Dedifferentiated amniotic fluid mesenchymal stem cell (primary cell): ENCODE measurements around the gene XXYLT1.

Experiments used
- DNase-seq: peaks from one replicate; pipeline ENCODE4 v3.0.0-alpha.2; 2016; ENCODE audit errors: extremely low spot score

Gene XXYLT1

GRCh38 chr3:195077611-195078540 is 193.1 kb downstream of the XXYLT1 start:
- no peak for DNase-seq

DNA sequence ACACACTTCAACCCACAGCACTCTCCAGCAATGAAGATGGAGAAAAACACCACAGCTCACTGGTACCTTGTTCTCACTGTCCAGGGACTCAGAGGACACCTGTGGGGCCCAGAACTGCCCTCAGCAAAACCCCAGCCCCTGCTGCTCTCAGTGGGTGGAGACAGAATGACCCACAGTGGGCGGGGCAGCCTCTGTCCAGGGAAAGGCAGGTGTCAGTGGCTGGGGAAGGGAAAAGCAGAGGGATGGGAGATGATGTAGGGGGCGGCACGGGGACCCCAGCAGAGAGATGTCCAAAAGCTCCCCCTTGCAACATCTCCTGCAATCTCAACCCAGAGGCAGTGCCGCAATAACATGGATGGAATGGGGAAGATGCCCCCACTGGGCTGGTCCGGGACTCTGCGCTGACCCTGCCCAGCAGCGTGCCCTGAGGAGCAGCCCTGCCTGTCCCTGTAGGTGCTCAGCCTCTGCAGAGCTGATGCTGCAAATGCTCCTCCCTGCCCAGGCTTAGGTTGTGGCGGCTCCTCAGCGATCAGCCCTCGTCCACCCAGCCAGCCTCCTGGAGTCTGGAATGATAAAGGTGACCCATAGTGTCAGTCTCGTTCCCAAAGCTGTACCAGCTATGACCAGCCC is 193.9 kb downstream of the XXYLT1 start:
- DNase-seq = no peak

DNA sequence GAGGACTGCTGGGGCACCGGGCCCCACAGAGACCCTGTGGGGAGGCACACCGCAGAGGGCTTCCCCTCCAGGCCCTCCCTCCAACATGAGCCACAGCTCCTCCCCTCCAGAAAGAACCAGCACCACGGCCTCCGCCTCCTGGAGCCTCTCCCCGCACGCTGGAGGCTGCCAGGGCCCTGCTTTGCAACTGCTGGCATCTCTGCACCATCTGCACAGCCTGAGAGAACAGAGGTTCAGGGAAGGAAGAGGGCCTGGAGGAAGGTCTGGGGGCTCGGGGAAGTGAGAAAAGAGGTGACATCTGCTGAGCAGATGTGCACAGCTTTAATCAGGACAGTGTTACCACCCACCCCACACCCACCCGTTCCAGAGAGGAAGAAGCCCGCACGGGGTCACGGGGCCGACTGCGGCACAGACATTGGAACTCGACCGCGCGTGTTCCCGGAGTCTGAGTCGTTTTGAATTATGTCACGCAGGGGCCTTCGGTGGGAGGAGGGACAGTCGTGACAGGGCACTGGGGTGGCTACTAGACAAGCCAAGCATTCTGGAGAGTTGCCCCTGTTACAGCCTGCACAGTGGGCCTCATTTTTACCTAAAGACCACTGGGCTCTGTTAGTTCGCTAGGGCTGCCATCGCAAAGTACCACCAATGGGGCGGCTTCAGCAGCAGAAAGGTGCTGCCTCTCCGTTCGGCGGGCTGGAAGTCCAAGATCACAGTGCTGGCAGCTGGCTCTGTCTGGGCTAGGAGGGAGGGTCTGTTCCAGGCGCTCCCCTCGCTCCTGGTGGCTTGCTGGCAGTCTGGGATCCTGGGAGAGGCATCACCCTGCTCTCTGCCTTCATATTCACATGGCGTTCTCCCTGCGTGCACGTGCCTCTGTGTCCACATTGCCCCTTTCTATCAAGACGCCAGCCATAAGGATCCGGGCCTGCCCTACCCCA is 194.8 kb downstream of the XXYLT1 start:
- DNase-seq = no peak

DNA sequence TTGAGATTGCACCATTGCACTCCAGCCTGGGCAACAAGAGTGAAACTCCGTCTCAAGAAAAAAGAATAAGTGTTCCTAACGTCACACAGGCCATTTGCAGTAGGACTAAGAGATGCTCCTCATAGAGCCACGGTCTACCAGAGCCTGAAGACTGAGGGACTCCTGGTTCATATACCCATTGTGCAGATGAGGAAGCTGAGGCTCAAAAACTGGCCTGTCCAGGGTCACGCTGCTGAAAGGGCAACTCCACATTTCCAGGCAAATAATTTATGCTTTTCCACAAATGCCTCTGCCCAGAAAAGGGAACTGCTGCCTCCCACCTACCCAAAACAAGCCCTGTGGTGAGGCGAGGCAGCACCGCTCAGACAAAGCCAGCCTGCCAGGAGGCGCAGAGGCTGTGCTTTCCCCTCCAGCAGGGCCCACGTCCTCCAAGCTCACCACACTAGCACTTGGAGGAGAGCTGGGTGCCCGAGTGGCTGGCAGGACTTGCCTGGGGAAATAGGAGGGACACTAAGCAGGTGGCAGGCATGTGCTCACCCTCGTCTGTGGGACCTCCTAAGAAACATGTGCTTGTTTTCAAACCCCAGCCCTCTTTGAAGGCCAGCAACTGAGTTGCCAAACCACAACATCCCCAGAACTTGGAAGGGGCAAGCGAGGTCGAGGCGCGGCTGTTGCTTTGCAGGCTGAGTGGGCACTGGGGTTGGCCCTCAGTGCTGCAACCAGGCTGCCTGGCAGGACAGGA is 195.6 kb downstream of the XXYLT1 start:
- no peak for DNase-seq

DNA sequence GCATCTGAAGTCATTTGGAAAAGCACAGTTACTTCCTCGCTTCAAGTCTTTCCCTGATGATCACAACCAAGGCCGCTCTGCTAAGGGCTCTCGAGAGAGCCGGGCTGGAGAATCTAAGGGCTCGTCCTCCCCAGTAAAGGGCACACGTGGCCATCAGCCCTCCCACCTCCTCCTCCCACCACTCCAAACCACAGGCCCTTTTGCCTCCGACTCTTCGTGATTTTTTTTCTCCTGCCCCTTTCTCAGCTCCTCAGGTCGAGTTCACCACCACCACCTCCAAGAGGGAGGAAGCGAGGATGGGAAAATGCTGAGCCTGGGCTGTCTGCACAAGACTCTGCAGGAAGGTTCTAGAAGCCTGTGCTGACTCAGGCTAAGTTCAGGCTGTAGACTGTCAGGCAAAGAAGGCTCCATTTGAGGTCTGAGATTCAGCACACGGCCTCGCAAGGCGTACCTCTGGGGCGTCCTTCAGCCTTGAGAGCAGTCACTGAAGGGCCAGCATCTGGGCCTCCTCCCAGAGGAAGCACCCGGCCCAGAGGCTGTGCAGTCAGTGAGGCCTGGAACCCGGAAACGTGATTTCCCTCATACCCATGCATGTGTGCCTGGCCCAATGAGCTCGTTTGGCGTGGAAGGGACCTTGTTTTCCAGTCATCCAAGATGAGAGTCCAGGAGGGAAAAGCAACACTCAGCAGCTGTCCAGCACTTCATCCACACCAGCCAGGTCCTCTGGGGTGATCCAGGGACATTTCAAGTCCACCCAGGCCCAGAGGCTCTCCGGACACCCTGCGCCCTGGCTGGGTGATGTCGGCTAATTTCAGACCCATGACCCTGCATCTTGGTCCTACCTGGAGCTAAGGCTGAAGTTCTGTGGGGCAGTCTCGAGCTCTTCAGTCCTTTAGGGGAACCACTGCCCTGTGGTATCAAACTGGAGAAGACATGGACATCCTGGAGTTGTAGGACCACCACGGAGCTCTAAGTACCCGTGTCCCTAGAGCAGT is 196.8 kb downstream of the XXYLT1 start:
- DNase-seq = no peak

DNA sequence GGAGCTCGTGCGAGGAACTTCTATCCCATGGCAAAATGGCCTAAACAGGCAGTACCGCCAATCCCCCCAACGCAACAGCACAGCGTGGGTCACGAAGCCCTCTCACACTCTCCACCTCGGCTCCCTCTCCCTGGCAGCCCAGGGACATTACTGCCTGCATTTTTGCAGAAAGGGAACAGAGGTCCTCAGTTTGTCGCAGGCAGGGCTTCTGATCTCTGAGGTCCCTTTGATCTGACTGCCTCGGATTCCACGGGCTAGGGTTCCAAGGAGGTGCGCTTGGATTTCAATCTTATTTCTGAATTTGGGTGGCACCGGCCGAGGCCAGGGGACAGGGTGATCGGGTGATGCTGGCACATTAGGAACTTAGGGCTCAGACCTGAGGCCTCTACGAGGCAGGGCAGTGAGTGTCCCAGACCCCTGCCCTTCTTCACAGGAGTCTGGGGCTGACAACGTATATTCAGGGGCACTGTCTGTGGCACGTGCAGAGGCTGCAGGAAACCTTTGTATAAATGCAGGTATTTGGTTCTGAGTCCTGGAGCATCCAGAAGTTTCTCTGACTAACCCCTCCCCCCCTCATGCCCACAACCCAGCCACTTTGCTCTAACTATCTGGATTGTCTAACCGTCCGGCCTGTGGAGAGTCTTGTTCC is 197.9 kb downstream of the XXYLT1 start:
- DNase-seq = no peak

GRCh38 chr3:195071916-195072820 is 198.8 kb downstream of the XXYLT1 start:
- DNase-seq = no peak

DNA sequence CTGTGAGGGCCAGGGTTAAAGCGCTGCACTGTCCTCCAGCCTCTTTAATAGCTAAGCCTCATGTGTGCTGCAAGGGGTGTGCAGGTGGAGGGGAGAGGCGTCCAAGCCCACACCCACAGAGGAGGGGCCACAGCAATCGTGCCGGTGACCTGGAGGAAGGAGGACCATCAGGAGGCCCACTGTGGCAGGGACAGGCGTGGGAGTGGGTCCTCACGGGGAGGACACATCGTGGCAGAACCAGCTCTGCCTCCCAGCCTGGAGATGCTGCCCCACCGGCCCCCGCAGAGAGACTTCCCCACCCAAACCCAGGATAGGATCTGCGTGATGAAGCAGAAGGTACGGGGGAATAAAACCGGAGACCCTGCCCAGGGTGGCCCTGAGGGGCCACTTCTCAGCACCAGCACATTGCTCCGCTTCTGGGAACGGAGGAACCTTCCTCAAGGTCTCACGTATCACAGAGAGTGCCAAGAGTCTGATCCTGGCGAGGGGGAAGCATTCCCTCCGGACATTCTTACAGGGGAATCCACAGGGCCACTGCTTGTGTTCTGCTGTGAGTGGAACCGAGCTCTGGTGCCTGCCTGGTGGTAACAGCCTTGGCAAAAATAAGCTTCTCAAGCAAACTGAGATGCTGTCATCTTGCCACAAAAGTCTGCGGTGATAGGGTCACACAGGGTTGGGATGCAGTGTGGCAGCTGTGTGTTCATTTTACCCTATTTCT is 199.8 kb downstream of the XXYLT1 start:
- DNase-seq = no peak

- no peak for DNase-seq
Measured at GRCh38 chr3:195070336-195070735, 200.6 kb downstream of the XXYLT1 start.

DNA sequence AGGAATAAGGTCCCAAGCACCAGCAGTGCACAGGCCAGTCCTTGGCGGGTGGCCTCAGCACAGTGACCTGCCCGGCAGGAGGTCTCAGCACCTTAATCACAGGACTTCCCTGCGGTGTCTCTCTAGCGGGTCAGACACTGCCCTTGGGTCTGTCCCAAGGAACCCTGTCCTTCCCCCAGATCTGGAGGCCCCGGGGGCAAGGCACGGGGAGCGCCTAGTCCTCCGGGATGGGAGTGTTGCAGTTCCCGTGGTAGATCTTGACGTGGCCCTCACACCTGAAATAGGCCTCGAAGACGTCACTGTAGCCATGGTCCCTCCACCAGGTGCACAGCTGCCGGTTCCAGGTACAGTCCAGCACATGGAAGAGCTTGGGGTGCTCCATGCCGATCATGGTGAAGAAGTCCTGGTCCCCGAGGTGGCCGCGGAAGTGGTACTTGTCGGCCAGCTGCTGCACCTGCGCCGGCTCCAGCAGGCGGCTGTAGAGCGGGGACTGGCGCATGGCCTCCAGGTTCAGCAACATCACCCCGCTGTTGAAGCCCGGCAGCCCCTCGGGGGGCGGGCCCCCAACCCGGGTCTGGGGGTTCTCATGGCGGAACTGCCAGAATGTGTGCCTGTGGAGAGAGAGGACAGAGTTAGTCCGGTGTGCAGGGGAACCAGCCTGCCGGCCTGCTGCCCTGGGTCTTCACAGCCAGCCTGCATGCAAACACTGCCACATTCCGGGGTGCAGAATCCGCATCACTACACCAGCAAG is 201.3 kb downstream of the XXYLT1 start:
- DNase-seq = no peak

DNA sequence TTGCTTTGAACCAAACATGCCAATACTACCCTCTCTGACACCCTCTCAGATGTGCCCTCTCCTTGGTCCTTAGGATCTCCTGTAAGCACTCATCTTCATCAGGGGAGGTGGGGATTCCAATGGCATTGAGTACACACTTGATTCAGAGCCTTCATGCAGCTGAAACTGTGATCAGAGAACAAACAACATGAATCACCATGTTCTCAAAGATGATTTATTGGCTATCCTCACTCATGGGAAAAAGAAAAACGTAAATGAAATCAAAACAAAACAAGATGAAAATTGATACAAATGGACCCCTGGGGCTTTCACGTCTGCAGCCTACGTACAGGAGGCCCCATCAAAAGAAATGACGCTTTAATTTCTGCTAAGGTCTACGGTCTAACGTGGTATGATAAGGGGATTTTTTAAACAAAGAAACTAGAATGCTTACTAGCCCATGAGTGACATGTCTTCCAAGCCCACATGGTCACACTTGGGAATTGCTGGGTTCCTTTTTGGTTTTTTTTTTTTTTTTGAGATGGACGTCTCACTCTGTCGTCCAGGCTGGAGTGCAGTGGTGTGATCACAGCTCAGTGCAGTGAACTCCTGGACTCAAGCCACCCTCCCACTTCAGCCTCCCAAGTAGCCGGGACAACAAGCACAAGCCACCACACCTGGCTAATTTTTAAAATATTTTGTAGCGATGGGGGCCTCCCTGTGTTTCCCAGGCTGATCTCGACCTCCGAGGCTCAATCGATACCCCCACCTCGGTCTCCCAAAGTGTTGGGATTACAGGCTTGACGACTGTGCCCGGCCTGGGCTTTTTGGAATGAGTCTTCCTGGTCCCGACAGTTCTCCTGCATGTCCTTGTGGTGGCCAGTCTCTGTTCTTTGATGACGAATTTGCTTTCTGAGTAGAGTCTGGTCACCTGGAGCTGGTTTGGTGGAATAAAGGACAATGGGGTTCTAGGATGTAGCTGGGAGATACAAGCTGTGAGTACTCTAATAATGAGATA is 202.6 kb downstream of the XXYLT1 start:
- DNase-seq = no peak

DNA sequence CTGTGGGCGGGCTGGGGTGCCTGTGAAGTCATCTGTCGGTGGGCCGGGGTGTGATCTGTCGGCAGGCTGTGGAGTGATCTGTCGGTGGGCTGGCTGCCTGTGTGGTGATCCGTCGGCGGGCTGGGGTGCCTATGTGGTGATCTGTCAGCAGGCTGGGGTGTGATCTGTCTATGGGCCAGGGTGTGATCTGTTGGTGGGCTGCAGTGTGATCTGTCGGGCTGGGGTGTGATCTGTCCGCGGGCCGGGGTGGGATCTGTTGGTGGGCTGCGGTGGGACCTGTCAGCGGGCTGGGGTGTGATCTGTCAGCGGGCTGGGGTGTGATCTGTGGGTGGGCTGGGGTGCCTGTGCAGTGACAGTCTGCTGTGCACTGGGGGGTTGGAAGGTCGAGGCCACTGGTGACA is 204.5 kb downstream of the XXYLT1 start:
- no peak for DNase-seq

GRCh38 chr3:195065864-195066185 is 205.1 kb downstream of the XXYLT1 start:
- no peak for DNase-seq

DNA sequence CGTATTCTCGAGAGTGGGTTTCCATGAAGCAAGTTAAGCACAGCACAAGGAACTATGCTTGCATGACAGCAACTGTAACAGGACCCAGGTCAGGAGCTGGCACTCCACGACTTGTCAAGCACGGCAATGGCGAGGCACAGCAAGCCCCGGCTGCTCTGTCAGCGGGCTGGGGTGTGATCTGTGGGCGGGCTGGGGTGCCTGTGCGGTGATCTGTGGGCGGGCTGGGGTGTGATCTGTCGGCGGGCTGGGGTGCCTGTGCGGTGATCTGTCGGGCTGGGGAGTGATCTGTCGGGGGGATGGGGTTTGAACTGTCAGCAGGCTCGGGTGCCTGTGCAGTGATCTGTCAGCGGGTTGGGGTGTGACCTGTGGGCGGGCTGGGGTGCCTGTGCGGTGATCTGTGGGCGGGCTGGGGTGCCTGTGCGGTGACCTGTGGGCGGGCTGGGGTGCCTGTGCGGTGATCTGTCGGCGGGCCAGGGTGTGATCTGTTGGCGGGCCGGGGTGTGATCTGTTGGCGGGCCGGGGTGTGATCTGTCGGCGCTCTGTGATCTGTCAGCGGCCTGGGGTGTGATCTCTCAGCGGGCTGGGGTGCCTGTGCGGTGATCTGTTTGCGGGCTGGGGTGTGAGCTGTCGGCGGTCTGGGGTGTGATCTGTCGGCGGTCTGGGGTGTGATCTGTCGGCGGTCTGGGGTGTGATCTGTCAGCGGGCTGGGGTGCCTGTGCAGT is 205.7 kb downstream of the XXYLT1 start:
- no peak for DNase-seq

DNA sequence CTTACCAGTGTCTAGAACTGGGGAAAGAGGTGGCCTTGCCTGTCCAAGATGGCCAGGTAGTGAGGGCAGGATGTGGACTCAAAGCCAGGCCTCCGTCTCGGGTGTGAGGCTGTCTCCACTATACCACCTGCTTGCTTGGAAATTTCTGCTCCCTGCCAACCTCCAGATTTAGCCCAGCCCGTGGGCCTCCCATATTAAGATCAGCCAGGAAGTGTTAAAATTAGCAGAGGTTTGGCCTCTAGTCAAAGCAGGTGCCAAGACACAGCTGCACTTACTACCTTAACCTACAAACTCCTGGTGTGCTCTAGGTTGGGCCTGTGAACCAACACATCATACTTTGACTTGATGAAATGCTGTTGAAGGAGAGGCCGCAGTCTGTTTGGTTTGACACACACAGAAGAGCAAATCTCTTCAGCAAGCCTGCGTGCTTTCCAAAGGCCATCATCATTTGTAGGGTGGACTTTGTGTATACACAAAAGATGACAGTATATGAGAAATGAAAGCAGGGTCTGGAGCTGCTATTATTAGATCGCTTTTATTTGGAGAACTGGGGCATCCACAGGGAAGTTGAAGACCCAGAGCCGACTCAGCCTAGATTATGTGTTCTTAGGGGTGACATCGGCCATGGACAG is 206.5 kb downstream of the XXYLT1 start:
- no peak for DNase-seq
